HEK293 (cell line): Measurements from ENCODE around the gene NYNRIN.

Experiments used
- CTCF ChIA-PET: fragments of 350-600 bp; formaldehyde crosslinking; extraction: SDS; loops from one replicate; lab custom pipeline; 2021; ENCODE audit warnings: antibody characterized with exemption; lab: Yijun Ruan, JAX
- POLR2A ChIA-PET: fragments of 300-600 bp; formaldehyde crosslinking; extraction: SDS; loops from one replicate; lab custom pipeline; 2020; ENCODE audit warnings: antibody characterized with exemption, inconsistent platforms; lab: Yijun Ruan, JAX
- H3K27ac ChIP-seq: fragments of 200-500 bp; sonication (Bioruptor generic); 2 replicates; pipeline ENCODE4 v1.5.1; 2014; ENCODE audit warnings: low read depth, low read length, control low read depth, inconsistent platforms; ENCODE audit errors: extremely low read depth
- H3K36me3 ChIP-seq, 2 experiments: fragments of 200-500 bp in 1 of 2; sonication (Bioruptor generic) in 1 of 2; 1 replicate in 1 of 2; 2 replicates in 1 of 2; pipeline ENCODE4 v1.5.1; 2014 to 2017; ENCODE audit warnings: inconsistent platforms in 2 of 2, low read length in 2 of 2; ENCODE audit not compliant: control insufficient read depth in 2 of 2, insufficient read depth in 1 of 2
- H3K4me1 ChIP-seq: fragments of 200-500 bp; sonication (Bioruptor generic); 2 replicates; pipeline ENCODE4 v1.5.1; 2014; ENCODE audit warnings: mild to moderate bottlenecking, low read length, inconsistent platforms; ENCODE audit not compliant: control insufficient read depth, insufficient read depth
- H3K4me3 ChIP-seq: 2 replicates; pipeline ENCODE4 v1.5.1; 2011; ENCODE audit warnings: low read depth, mild to moderate bottlenecking, control low read depth, low read length, moderate library complexity
- H3K9me3 ChIP-seq: fragments of 200-500 bp; sonication (Bioruptor generic); 2 replicates; pipeline ENCODE4 v1.5.1; 2014; ENCODE audit warnings: low read depth, low read length, inconsistent platforms; ENCODE audit not compliant: control insufficient read depth, insufficient read depth
- GLIS1 ChIP-seq: fragments of 450-650 bp; formaldehyde crosslinking; IDR thresholded peaks from 2 replicates; pipeline ENCODE4 v1.5.1; 2016; ENCODE audit warnings: missing biosample characterization, missing genetic modification characterization
- MYNN ChIP-seq: fragments of 450-650 bp; formaldehyde crosslinking; IDR thresholded peaks from 2 replicates; pipeline ENCODE4 v1.5.1; 2016; ENCODE audit warnings: missing biosample characterization, missing genetic modification characterization, borderline replicate concordance
- MZF1 ChIP-seq: fragments of 450-650 bp; formaldehyde crosslinking; IDR thresholded peaks from 2 replicates; pipeline ENCODE4 v1.5.1; 2017; ENCODE audit warnings: missing biosample characterization, missing genetic modification characterization, borderline replicate concordance
- OSR2 ChIP-seq: fragments of 450-650 bp; formaldehyde crosslinking; IDR thresholded peaks from 2 replicates; pipeline ENCODE4 v1.5.1; 2016; ENCODE audit warnings: missing biosample characterization, missing genetic modification characterization
- ZNF121 ChIP-seq: fragments of 450-650 bp; formaldehyde crosslinking; IDR thresholded peaks from 2 replicates; pipeline ENCODE4 v1.5.1; 2016; ENCODE audit warnings: missing biosample characterization, missing genetic modification characterization
- ZNF132 ChIP-seq: fragments of 450-650 bp; formaldehyde crosslinking; IDR thresholded peaks from 2 replicates; pipeline ENCODE4 v1.5.1; 2017; ENCODE audit warnings: missing biosample characterization, missing genetic modification characterization, borderline replicate concordance
- ZNF18 ChIP-seq: fragments of 450-650 bp; formaldehyde crosslinking; IDR thresholded peaks from 2 replicates; pipeline ENCODE4 v1.5.1; 2016; ENCODE audit warnings: missing biosample characterization, missing genetic modification characterization
- ZNF184 ChIP-seq: fragments of 450-650 bp; IDR thresholded peaks from 2 replicates; pipeline ENCODE4 v1.5.1; 2018; ENCODE audit warnings: missing biosample characterization, mild to moderate bottlenecking, missing genetic modification characterization
- ZNF24 ChIP-seq: fragments of 450-650 bp; formaldehyde crosslinking; IDR thresholded peaks from 2 replicates; pipeline ENCODE4 v1.5.1; 2016; ENCODE audit warnings: missing biosample characterization, missing genetic modification characterization
- ZNF341 ChIP-seq: fragments of 450-650 bp; formaldehyde crosslinking; IDR thresholded peaks from 2 replicates; pipeline ENCODE4; 2016; ENCODE audit warnings: low read depth, missing biosample characterization, missing genetic modification characterization
- ZNF366 ChIP-seq: fragments of 450-650 bp; formaldehyde crosslinking; conservative IDR thresholded peaks from 2 replicates; pipeline ENCODE4 v1.5.1; 2016; ENCODE audit warnings: missing biosample characterization, missing genetic modification characterization
- ZNF529 ChIP-seq: fragments of 450-650 bp; formaldehyde crosslinking; IDR thresholded peaks from 2 replicates; pipeline ENCODE4 v1.5.1; 2017; ENCODE audit warnings: missing genetic modification characterization, missing biosample characterization; ENCODE audit not compliant: insufficient replicate concordance
- ZNF561 ChIP-seq: fragments of 450-650 bp; IDR thresholded peaks from 2 replicates; pipeline ENCODE4 v1.5.1; 2018; ENCODE audit warnings: missing biosample characterization, missing genetic modification characterization, borderline replicate concordance
- ZNF621 ChIP-seq: fragments of 450-650 bp; formaldehyde crosslinking; IDR thresholded peaks from 2 replicates; pipeline ENCODE4 v1.5.1; 2017; ENCODE audit warnings: missing biosample characterization, missing genetic modification characterization
- ZNF707 ChIP-seq: fragments of 450-650 bp; formaldehyde crosslinking; IDR thresholded peaks from 2 replicates; pipeline ENCODE4 v1.5.1; 2016; ENCODE audit warnings: missing biosample characterization, missing genetic modification characterization
- ZXDB ChIP-seq: fragments of 450-650 bp; formaldehyde crosslinking; IDR thresholded peaks from 2 replicates; pipeline ENCODE4 v1.5.1; 2016; ENCODE audit warnings: missing biosample characterization, missing genetic modification characterization
- TF ChIP-seq, protein P1 (sequence below): fragments of 450-650 bp; formaldehyde crosslinking; IDR thresholded peaks from 2 replicates; pipeline ENCODE4 v1.5.1; 2016; ENCODE audit warnings: missing biosample characterization, missing genetic modification characterization
- TF ChIP-seq, protein P2 (sequence below): fragments of 450-650 bp; formaldehyde crosslinking; IDR thresholded peaks from 2 replicates; pipeline ENCODE4 v1.5.1; 2016; ENCODE audit warnings: missing biosample characterization, missing genetic modification characterization

NYNRIN gene

GRCh38 chr14:24390701-24391468 is 7.9 kb upstream of the NYNRIN start:
- ChIA-PET POLR2A (no interaction called here), CTCF (interaction anchor here (0.7 to 1.4 kb wide), 2 partner anchors 13 to 22 kb away, joined by 3 to 4 read pairs; no protein-coding TSS in a partner anchor)
- TF ChIP-seq ZNF707 (tag by site-specific recombination) (peak; percentile 35; the same call in 1 of the 2 replicates), ZNF132 (tag by site-specific recombination) (no peak)
- TF ChIP-seq, protein P1, sequence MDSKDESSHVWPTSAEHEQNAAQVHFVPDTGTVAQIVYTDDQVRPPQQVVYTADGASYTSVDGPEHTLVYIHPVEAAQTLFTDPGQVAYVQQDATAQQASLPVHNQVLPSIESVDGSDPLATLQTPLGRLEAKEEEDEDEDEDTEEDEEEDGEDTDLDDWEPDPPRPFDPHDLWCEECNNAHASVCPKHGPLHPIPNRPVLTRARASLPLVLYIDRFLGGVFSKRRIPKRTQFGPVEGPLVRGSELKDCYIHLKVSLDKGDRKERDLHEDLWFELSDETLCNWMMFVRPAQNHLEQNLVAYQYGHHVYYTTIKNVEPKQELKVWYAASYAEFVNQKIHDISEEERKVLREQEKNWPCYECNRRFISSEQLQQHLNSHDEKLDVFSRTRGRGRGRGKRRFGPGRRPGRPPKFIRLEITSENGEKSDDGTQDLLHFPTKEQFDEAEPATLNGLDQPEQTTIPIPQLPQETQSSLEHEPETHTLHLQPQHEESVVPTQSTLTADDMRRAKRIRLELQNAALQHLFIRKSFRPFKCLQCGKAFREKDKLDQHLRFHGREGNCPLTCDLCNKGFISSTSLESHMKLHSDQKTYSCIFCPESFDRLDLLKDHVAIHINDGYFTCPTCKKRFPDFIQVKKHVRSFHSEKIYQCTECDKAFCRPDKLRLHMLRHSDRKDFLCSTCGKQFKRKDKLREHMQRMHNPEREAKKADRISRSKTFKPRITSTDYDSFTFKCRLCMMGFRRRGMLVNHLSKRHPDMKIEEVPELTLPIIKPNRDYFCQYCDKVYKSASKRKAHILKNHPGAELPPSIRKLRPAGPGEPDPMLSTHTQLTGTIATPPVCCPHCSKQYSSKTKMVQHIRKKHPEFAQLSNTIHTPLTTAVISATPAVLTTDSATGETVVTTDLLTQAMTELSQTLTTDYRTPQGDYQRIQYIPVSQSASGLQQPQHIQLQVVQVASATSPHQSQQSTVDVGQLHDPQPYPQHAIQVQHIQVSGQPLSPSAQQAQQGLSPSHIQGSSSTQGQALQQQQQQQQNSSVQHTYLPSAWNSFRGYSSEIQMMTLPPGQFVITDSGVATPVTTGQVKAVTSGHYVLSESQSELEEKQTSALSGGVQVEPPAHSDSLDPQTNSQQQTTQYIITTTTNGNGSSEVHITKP (tag by site-specific recombination) = 0 out of 2 replicates have a peak, but pooled peaks have one; percentile 5

DNA sequence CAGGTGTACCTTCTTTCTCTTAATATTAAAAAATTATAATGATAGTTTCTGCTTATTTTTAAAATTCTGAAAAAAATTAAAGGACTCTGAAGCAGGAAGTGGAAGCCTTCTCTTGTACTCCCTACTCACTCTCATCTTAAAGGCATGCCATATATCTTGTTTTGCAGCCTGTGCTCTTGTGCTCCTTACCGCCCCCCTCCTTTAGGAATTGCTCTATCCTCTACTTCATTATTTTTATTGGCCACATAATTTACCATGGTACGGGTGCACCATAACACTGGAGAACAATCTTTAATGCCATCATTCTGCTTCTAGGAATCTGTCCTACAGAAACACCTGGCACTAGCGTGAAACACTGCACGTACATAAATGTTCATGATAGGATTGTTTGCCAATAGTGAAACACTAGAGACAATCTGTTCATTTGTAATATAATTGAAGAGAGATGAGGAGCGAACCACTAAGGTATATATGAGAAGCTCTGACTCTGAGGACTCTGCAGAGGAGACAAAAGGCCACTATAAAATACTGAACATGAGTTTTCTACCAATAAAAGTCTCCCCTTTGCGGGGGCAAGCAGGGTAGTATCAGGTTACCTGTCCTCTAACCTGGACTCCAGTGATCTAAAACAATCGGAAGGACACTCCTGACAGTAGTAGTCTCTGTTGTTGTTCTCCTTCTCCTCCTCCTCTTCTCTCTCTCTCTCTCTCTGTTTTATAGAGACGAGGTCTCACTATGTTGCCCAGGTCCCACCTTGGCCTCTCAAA is 6.3 kb upstream of the NYNRIN start:
- Histone ChIP-seq H3K4me3 (no peak overlapping the region), H3K27ac (peak overlapping the region; percentile 55)
- TF ChIP-seq GLIS1 (tag by site-specific recombination) (peak; percentile 35; the same call in 1 of the 2 replicates), ZNF529 (tag by site-specific recombination) (no peak), ZNF341 (tag by site-specific recombination) (peak; percentile 43; the same call in 1 of the 2 replicates), ZNF184 (tag by site-specific recombination) (0 out of 2 replicates have a peak, but pooled peaks have one; percentile 5), ZXDB (tag by site-specific recombination) (peak; percentile 27; the same call in 1 of the 2 replicates), OSR2 (tag by site-specific recombination) (peak; percentile 71), ZNF366 (tag by site-specific recombination) (0 out of 2 replicates have a peak, but pooled peaks have one; percentile 18), ZNF621 (tag by site-specific recombination) (no peak), ZNF121 (0 out of 2 replicates have a peak, but pooled peaks have one; percentile 29), MZF1 (peak; percentile 11; the same call in 1 of the 2 replicates), ZNF561 (0 out of 2 replicates have a peak, but pooled peaks have one; percentile 11), ZNF18 (0 out of 2 replicates have a peak, but pooled peaks have one; percentile 12), ZNF24 (tag by site-specific recombination) (0 out of 2 replicates have a peak, but pooled peaks have one; percentile 10), MYNN (tag by site-specific recombination) (peak; percentile 50; the same call in 1 of the 2 replicates)
- TF ChIP-seq, protein P1 (tag by site-specific recombination) = peak; percentile 87
- TF ChIP-seq, protein P2, sequence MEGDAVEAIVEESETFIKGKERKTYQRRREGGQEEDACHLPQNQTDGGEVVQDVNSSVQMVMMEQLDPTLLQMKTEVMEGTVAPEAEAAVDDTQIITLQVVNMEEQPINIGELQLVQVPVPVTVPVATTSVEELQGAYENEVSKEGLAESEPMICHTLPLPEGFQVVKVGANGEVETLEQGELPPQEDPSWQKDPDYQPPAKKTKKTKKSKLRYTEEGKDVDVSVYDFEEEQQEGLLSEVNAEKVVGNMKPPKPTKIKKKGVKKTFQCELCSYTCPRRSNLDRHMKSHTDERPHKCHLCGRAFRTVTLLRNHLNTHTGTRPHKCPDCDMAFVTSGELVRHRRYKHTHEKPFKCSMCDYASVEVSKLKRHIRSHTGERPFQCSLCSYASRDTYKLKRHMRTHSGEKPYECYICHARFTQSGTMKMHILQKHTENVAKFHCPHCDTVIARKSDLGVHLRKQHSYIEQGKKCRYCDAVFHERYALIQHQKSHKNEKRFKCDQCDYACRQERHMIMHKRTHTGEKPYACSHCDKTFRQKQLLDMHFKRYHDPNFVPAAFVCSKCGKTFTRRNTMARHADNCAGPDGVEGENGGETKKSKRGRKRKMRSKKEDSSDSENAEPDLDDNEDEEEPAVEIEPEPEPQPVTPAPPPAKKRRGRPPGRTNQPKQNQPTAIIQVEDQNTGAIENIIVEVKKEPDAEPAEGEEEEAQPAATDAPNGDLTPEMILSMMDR (tag by site-specific recombination) = peak; percentile 47; the same call in 1 of the 2 replicates

More at GRCh38 chr14:24390701-24391468, 7.9 kb upstream of the NYNRIN start:
- peaks cover 18% of the 10 kb centered on the region for H3K4me1 ChIP-seq
- no peaks in the 10 kb centered on the region for H3K36me3 ChIP-seq
- no peaks in the 10 kb centered on the region for H3K9me3 ChIP-seq
- peak overlapping the region; percentile 35; the same call in 1 of the 2 replicates for H3K27ac ChIP-seq
- no peak overlapping the region for H3K4me3 ChIP-seq

More for the DNA sequence above, 6.3 kb upstream of the NYNRIN start:
- Histone ChIP-seq H3K4me1 (peaks cover 18% of the 10 kb centered on the region), H3K9me3 (no peaks in the 10 kb centered on the region), H3K36me3 (no peaks in the 10 kb centered on the region)
- ChIA-PET CTCF (interaction anchor here (0.7 to 1.2 kb wide), 5 partner anchors 12 to 579 kb away, joined by 3 to 4 read pairs (median 3); no protein-coding TSS in a partner anchor), POLR2A (interaction anchor here (1.1 to 1.3 kb wide), 2 partner anchors 14 to 26 kb away, joined by 4 read pairs; no protein-coding TSS in a partner anchor)
